Ovary (tissue), 9 donors: ENCODE data around the gene CNDP1. TPM values are rescaled to one million over a fixed set of nuclear protein-coding genes. Genes with fewer than 3 reads are reported as not detected.

Experiments
- DNase-seq, 5 donors: peaks; one replicate each; pipeline ENCODE4 v3.0.0-alpha.2; 2019 to 2020
- H3K27ac ChIP-seq, 2 donors: fragments of 200-600 bp; one replicate each; pipeline versions ENCODE4 v1.5.1 to v1.8.0; 2019 to 2022
- H3K27me3 ChIP-seq: fragments of 200-600 bp; one replicate; pipeline ENCODE4 v1.8.0; 2022
- H3K36me3 ChIP-seq: fragments of 200-600 bp; sonication (generic); one replicate; pipeline ENCODE4 v1.5.1; 2019
- H3K4me1 ChIP-seq: one replicate; pipeline ENCODE4 v1.8.1; 2013; ENCODE audit warnings: mild to moderate bottlenecking, moderate library complexity; ENCODE audit not compliant: insufficient read depth
- H3K4me3 ChIP-seq: fragments of 200-600 bp; sonication (generic); one replicate; pipeline ENCODE4 v1.5.1; 2017
- H3K9me3 ChIP-seq, 2 donors: fragments of 200-600 bp in 1 of 2; sonication (generic) in 1 of 2; one replicate each; pipeline versions ENCODE4 v1.5.1 to v1.8.1; 2013 to 2019; ENCODE audit warnings: mild to moderate bottlenecking in 1 of 2, moderate library complexity in 1 of 2
- EP300 ChIP-seq: sonication (generic); formaldehyde crosslinking; IDR thresholded peaks from one replicate; pipeline ENCODE4 v1.6.1; 2017; ENCODE audit warnings: antibody characterized with exemption
- POLR2A ChIP-seq: fragments of 450-650 bp; IDR thresholded peaks from one replicate; pipeline ENCODE4 v1.6.1; 2017; ENCODE audit warnings: antibody characterized with exemption, mild to moderate bottlenecking, moderate library complexity
- WGBS, 3 donors: extraction: QIAGEN DNeasy Blood & Tissue Kit in 1 of 3; methylation state at CpG; one replicate each; pipeline versions ENCODE4 v1.1.5 to v1.1.7; 2013 to 2017; 5-methylcytosine and 5-hydroxymethylcytosine counted together
- intact Hi-C, 4 donors: fragments of 100-400 bp; cut with DNase I; formaldehyde crosslinking; loops; one replicate each; pipeline versions ENCODE4 v1.11.0 to v1.15.1; 2022 to 2023
- polyA plus RNA-seq, 2 donors: library from polyadenylated mRNA; stranded (reverse); fragments of 200-250 nt in 1 of 2; fragments of 350-450 nt in 1 of 2; fragmentation: Illumina TruSeq in 1 of 2; extraction: RNeasy Lipid Tissue Mini Kit (QIAGEN cat#74804) in 1 of 2; gene quantifications; one replicate each; pipeline ENCODE4 v1.2.3, GENCODE V29; 2013 to 2014
- total RNA-seq, 7 donors: library from RNA; depleted of rRNA in 2 of 7; stranded (reverse); fragments of >200 nt in 2 of 7; fragmentation: NEBNext Ultra II Directional in 3 of 7; extraction: Animal tissue kit (Norgen Biotek cat#: 25700) in 3 of 7; gene quantifications; one replicate each; pipeline versions ENCODE4 v1.1.0 to v1.2.4, GENCODE V29; 2016 to 2023
- TF ChIP-seq, protein P1 (sequence below), 3 donors: fragments of 450-650 bp in 2 of 3; fragments of 200-600 bp in 1 of 3; IDR thresholded peaks; one replicate each; pipeline versions ENCODE4 v1.5.1 to v1.8.0; 2016 to 2022; ENCODE audit warnings: antibody characterized with exemption in 3 of 3, mild to moderate bottlenecking in 1 of 3
- donor health status: DM: no; HTN: no; CAD: no; lungs with moderate emphysema.
- donor health status: DM: no; HTN: no; CAD: no.
- donor health status: Bipolar disorder and iron deficiency.
- donor health status: DM: yes; HTN: yes; CAD: no.
- donor health status: DM: no; HTN: no; CAD: no.
- donor health status: DM: yes; HTN: yes; CAD: no.

Gene CNDP1
- total and polyA plus RNA-seq, 9 donors: 0.02 to 0.35 (median 0.15) TPM; not detected in 3

DNA sequence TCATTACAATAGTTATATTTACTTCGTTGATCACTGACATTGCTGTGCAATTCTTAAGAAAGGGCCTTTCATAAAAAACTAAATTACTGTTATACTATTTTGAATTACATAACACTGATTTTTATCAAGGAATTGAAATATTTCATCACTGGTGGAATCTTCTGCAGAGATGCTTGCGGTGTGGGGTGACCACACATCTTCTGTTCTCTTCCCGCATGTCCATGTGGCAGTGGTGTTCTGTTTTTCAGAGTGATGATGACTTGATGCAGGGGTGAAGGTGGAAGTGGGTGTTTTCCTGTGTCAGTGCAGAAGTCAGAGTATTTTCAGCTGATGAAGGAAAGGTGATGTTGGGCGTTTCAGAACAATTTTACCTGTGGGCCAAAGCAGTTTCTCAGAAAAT lies 31.2 kb upstream of the CNDP1 start:
- H3K36me3 ChIP-seq: no peaks in the 10 kb centered on the region
- no peak for DNase-seq
- H3K9me3 ChIP-seq: no peaks in the 10 kb centered on the region
- no peaks in the 10 kb centered on the region for H3K27me3 ChIP-seq
- 95 to 96% (median 96%) methylated on average over 4 of the region's 4 CpGs for WGBS, 3 donors
- intact Hi-C loops: no loop called here
- no peak overlapping the region for H3K4me3 ChIP-seq
- no peaks in the 10 kb centered on the region for H3K4me1 ChIP-seq
- TF ChIP-seq POLR2A (no peak), EP300 (no peak)
- no peak overlapping the region for H3K27ac ChIP-seq

DNA sequence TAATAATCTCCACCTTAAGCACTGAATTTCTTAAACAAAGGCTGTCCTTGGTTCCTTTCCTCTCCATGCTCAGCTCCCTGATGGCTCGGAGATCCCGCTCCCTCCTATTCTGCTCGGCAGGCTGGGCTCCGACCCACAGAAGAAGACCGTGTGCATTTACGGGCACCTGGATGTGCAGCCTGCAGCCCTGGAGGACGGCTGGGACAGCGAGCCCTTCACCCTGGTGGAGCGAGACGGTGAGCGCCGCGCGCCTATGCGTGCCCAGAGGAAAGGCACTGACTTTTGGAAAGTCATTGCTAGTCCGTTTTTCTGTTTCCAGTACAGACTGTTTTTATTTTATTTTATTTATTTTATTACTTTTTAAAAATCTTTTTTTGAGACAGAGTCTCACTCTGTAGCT lies 28.5 kb upstream of the CNDP1 start:
- Histone ChIP-seq H3K27ac (no peak overlapping the region), H3K9me3 (no peaks in the 10 kb centered on the region), H3K4me1 (no peaks in the 10 kb centered on the region), H3K27me3 (no peaks in the 10 kb centered on the region), H3K36me3 (no peaks in the 10 kb centered on the region), H3K4me3 (no peak overlapping the region)
- intact Hi-C loops: no loop called here
- 86 to 94% (median 91%) methylated on average over 16 of the region's 16 CpGs for WGBS, 3 donors
- TF ChIP-seq EP300 (no peak), POLR2A (no peak)
- TF ChIP-seq, protein P1, sequence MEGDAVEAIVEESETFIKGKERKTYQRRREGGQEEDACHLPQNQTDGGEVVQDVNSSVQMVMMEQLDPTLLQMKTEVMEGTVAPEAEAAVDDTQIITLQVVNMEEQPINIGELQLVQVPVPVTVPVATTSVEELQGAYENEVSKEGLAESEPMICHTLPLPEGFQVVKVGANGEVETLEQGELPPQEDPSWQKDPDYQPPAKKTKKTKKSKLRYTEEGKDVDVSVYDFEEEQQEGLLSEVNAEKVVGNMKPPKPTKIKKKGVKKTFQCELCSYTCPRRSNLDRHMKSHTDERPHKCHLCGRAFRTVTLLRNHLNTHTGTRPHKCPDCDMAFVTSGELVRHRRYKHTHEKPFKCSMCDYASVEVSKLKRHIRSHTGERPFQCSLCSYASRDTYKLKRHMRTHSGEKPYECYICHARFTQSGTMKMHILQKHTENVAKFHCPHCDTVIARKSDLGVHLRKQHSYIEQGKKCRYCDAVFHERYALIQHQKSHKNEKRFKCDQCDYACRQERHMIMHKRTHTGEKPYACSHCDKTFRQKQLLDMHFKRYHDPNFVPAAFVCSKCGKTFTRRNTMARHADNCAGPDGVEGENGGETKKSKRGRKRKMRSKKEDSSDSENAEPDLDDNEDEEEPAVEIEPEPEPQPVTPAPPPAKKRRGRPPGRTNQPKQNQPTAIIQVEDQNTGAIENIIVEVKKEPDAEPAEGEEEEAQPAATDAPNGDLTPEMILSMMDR (IDR thresholded peaks at IDR 0.05): no peak
- DNase-seq: no peak

DNA sequence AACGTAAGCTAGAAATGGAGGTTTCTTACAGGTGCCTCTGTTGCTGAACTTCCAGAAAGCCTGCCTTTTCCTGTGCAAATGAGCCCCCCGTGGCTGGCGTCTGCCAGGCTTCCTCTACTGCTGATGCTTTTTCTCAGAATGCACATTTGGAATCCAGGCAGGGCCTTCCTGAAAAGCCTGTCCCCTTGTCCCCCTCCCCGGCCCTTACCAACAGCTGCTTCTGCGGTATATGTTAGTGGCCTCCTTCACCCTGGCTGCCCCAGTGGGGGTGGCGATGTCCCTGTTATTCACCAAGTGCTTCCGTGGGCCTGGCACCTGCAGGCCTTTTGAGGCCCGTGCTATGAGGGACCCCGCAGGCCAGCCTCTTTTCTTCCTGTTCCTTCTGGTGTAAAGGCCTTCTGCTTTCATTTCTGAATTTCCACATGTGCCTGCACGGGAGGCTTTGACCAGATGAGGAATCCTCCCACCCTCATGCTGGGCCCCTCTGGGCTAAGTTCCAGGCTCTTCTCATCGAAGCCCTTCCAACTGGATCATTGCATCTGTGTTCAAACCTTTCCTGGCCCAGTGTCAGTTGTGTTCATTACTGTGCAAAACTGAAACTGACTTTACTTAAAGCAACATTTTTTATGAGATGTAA lies 27.7 kb upstream of the CNDP1 start:
- WGBS, 3 donors: 37 to 40% (median 39%) methylated on average over 11 of the region's 11 CpGs
- Histone ChIP-seq H3K27me3 (no peaks in the 10 kb centered on the region), H3K9me3 (no peaks in the 10 kb centered on the region), H3K4me1 (no peaks in the 10 kb centered on the region), H3K27ac (no peak overlapping the region), H3K36me3 (no peaks in the 10 kb centered on the region), H3K4me3 (no peak overlapping the region)
- intact Hi-C loops: no loop called here
- peak in 3 of 5 donors; percentile 49 to 68 (median 57) for DNase-seq
- TF ChIP-seq EP300: no peak

DNA sequence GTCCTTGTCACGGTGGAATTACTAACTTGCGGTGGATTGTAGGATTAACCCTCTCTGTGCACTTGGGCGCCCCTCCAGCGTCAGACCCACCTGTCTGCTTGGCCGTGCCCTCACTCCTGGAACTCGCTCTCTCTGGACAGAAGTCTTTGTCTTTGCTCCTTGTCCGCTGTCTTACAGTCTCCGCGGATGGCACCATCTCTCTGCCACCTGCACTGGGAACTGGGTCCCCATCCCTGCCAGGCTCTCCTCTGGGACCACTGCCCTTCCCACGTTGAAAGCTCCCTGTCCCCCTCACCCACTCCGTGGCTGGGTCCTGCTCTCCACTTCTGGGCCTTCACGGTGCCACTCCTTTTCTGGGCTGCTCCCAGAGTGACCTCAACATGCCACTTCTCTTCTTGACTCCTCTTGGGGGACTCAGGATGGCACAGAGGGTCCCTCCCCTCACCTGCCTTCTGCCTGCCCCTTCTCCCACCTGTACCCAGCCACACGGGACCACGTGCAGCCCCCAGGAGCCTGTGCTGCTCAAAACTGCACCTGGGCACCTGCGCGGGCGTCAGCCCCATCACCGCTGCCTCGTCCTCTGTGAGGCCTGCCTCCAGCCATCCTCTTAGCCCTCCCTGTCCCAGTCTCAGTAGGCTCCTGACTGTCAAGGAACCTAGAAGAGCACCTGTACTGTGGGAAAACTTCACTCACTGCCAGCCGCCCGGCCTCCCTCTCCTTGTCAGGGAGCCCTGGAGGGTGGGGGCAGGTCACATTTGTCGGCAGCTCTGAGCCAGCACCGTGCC lies 27.0 kb upstream of the CNDP1 start:
- H3K27me3 ChIP-seq: no peaks in the 10 kb centered on the region
- WGBS, 3 donors: 75 to 79% (median 77%) methylated on average over 23 of the region's 23 CpGs
- DNase-seq: no peak
- no peaks in the 10 kb centered on the region for H3K9me3 ChIP-seq
- H3K4me3 ChIP-seq: no peak overlapping the region
- H3K27ac ChIP-seq: no peak overlapping the region
- TF ChIP-seq EP300 (no peak), POLR2A (no peak)
- TF ChIP-seq, protein P1 (IDR thresholded peaks at IDR 0.05): no peak
- intact Hi-C loops: no loop called here
- no peaks in the 10 kb centered on the region for H3K4me1 ChIP-seq
- no peaks in the 10 kb centered on the region for H3K36me3 ChIP-seq

- H3K27me3 ChIP-seq: no peaks in the 10 kb centered on the region
- H3K27ac ChIP-seq: no peak overlapping the region
- 90 to 94% (median 93%) methylated on average over 14 of the region's 14 CpGs for WGBS, 3 donors
- no peak overlapping the region for H3K4me3 ChIP-seq
- DNase-seq: no peak
- H3K9me3 ChIP-seq: no peaks in the 10 kb centered on the region
- no peaks in the 10 kb centered on the region for H3K36me3 ChIP-seq
- H3K4me1 ChIP-seq: no peaks in the 10 kb centered on the region
- TF ChIP-seq EP300 (no peak), POLR2A (no peak)
- TF ChIP-seq, protein P1 (IDR thresholded peaks at IDR 0.05): no peak
- intact Hi-C loops: no loop called here
Observed at GRCh38 chr18:74507927-74508326, 26.4 kb upstream of the CNDP1 start.
